Nephron progenitor cell (in vitro differentiated cells): ENCODE measurements around the gene BAZ1A.

ENCODE experiments used
- DNase-seq: peaks from one replicate; pipeline ENCODE4 v3.0.0; 2021
- H3K27ac Mint-ChIP-seq: 2 replicates; pipeline ENCODE4 v1.8.0; 2021; ENCODE audit warnings: mild to moderate bottlenecking, moderate library complexity, mixed read lengths
- H3K27me3 Mint-ChIP-seq: 2 replicates; pipeline ENCODE4 v1.8.0; 2021; ENCODE audit warnings: mild to moderate bottlenecking, low read depth, mixed read lengths; ENCODE audit not compliant: poor library complexity
- H3K36me3 Mint-ChIP-seq: 2 replicates; pipeline ENCODE4 v1.8.0; 2021; ENCODE audit warnings: low read depth, mixed read lengths
- H3K4me1 Mint-ChIP-seq: 2 replicates; pipeline ENCODE4 v1.8.0; 2021; ENCODE audit warnings: mixed read lengths
- H3K4me3 Mint-ChIP-seq: 2 replicates; pipeline ENCODE4 v1.8.0; 2021; ENCODE audit warnings: mild to moderate bottlenecking, moderate library complexity, mixed read lengths
- H3K9me3 Mint-ChIP-seq: 2 replicates; pipeline ENCODE4 v1.8.0; 2021; ENCODE audit warnings: mild to moderate bottlenecking, moderate library complexity, mixed read lengths
- CTCF ChIP-seq: fragments of 200-600 bp; sonication (generic); IDR thresholded peaks from 2 replicates; pipeline ENCODE4 v1.5.0; 2021; ENCODE audit warnings: antibody characterized with exemption

BAZ1A gene

GRCh38 chr14:34797747-34798583 lies 77.2 kb downstream of the BAZ1A start:
- no peak for DNase-seq
- Mint-ChIP-seq H3K27ac (no peak overlapping the region), H3K36me3 (peaks cover 74% of the 10 kb centered on the region), H3K4me1 (no peaks in the 10 kb centered on the region), H3K9me3 (peaks cover 28% of the 10 kb centered on the region), H3K27me3 (no peaks in the 10 kb centered on the region), H3K4me3 (no peak overlapping the region)
- no peak for TF ChIP-seq CTCF

GRCh38 chr14:34796902-34797301 lies 78.3 kb downstream of the BAZ1A start:
- DNase-seq: no peak
- no peaks in the 10 kb centered on the region for H3K4me1 Mint-ChIP-seq
- no peak overlapping the region for H3K27ac Mint-ChIP-seq
- TF ChIP-seq CTCF: no peak
- H3K27me3 Mint-ChIP-seq: no peaks in the 10 kb centered on the region
- peaks cover 28% of the 10 kb centered on the region for H3K9me3 Mint-ChIP-seq
- no peak overlapping the region for H3K4me3 Mint-ChIP-seq
- peaks cover 68% of the 10 kb centered on the region for H3K36me3 Mint-ChIP-seq

DNA sequence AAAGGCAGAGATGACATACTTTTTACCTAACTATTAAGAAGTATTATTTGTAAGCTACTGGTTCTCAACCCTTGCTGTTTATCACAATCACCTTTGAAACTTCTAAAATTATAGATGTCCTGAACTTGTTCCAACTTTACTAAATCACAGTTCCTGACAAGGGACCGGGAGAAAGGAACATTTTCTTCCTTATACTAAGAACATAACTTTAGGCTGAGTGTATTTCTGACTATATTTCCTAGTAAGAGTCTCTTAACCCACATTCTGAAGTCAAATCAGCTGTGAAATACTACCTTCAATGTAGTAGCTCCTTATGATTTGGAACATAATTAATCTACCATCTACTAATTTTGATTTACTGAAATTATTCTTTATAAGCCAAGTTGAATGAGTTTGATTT lies 80.2 kb downstream of the BAZ1A start:
- Mint-ChIP-seq H3K27me3 (no peaks in the 10 kb centered on the region), H3K9me3 (peaks cover 28% of the 10 kb centered on the region), H3K4me3 (no peak overlapping the region), H3K4me1 (no peaks in the 10 kb centered on the region), H3K36me3 (peaks cover 67% of the 10 kb centered on the region), H3K27ac (no peak overlapping the region)
- no peak for TF ChIP-seq CTCF
- no peak for DNase-seq

- no peak for DNase-seq
- no peak overlapping the region for H3K4me3 Mint-ChIP-seq
- H3K27ac Mint-ChIP-seq: peak overlapping the region; percentile 6
- peaks cover 21% of the 10 kb centered on the region for H3K9me3 Mint-ChIP-seq
- no peak for TF ChIP-seq CTCF
- H3K4me1 Mint-ChIP-seq: no peaks in the 10 kb centered on the region
- no peaks in the 10 kb centered on the region for H3K27me3 Mint-ChIP-seq
- H3K36me3 Mint-ChIP-seq: peaks cover 66% of the 10 kb centered on the region
These were observed 80.9 kb downstream of the BAZ1A start for GRCh38 chr14:34794217-34794616.

DNA sequence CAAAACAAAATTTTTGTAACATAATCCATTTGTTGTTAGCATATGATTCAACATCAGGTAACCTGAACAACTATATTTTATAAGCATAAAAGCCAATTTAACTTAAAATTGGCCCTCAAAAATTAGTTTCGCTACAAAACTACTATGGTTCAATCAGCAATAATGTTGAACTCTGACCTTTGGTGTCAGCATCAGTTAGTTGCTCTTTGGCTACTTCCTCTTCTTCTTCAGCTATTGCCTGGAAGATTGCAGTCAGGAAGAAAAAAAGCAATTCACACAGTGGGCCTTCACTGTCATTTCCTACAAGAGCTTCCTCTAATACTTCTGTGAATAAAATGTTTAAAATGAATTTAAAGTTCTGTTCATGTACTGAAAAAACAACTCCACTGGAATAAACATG lies 82.6 kb downstream of the BAZ1A start:
- Mint-ChIP-seq H3K4me3 (no peak overlapping the region), H3K4me1 (no peaks in the 10 kb centered on the region), H3K27me3 (no peaks in the 10 kb centered on the region), H3K9me3 (peaks cover 7% of the 10 kb centered on the region), H3K27ac (no peak overlapping the region), H3K36me3 (peaks cover 59% of the 10 kb centered on the region)
- TF ChIP-seq CTCF: no peak
- DNase-seq: no peak
